GM18502 (cell line): ENCODE data around the gene PARM1.
"Not testable (repeated sequence)": the region's sequence is repeated elsewhere in the genome, so short reads cannot be mapped to it uniquely, and the experiment has no call there.

Source experiments
- ATAC-seq: cut with Tn5 transposase; IDR thresholded peaks from one replicate; pipeline ENCODE4 v1.9.1; 2021; ENCODE audit warnings: mild to moderate bottlenecking; ENCODE audit not compliant: unreplicated experiment, poor library complexity

The PARM1 gene

DNA sequence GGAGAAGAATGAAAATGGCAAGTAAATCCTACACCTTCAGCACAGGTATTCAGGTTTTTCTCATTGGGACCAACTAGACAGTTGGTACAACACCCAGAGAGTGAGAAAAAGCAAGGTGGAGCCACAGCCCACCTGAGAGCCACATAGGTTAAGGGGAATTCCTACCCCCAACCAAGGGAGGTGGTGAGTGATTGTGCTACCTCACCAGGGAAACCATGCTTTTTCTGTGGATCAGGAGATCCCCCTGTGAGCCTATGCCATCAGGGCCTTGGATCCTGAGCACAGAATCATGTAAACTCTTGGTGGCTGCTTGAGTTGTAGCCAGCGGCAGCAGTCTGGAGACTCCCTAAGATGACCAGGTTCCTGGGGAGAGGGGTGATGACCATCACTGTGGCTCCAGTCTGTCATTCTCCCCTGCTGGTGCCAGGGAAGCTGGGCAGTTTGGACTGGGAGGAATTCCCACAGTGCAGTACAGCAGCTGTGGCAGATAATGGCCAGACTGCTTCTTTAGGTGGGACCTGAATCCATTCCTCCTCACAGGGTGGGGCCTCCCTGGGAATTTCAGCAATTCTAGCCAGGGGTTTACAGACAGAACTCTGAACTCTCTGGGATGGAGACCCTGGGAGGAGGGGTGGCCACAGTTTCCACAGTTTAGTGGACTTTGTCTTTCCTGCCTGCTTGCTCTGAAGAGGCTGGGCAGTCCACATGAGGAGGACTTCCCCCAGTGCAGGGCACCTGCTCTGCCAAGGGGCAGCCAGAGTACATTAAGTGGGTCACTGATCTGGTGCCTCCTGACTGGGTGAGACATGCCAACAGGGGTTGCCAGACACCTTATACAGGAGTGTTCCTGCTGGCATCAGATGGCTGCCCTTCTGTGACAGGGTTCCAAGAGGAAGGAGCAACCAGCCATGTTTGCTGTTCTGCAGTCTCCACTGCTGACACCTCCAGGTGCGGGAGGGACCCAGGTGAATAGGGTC, 43.2 kb downstream of the PARM1 start:
- no peak for ATAC-seq

DNA sequence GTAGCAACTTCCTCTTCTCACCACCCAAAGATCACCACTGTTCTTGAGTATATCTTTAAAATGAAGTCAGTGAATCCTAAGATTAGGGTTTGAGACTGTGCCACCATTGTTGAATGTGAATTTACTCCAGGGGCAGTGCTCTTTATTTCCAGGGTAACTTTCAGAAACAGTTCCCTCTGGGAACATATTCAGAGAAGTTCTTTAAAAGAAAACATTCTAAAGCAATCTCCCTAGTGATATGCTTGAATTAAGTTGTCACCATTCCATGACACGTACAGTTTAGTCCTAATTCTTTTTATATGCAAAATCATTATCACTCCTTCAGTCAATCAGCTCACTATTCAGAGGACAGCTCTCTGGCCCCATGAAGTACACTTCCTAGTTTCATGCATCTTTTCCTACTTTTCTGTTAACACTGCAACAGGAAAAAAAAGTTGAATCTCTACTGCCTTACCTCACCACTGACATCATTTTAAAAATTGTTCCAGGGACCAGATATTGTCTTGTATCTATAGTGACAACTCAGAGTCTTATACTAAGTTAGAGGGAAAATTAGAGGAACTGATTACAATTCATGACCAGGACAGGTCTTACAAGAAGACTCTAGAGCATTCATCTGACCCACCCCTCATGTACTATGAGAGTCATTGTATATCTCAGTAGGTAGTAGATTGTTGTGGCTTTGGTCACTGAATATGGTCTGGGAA, 49.8 kb downstream of the PARM1 start:
- no peak for ATAC-seq

DNA sequence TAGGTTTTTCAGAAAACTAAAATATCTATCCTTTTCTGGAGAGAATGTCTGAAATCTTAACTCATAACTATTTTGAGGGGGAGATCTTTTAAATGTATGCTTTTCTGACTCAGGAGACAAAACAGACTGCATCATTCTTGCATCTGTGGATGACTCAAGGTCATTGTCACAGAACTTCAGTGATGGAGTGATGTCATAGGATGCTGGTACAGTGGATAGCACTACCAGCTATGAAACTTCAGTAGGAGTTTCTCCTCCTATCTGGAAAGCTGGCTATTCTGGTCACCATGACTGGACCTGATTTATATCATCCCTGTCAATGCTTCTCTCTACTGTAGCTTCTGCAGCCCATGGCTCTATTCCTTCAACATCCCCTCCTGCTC, 50.3 kb downstream of the PARM1 start:
- ATAC-seq = no peak

DNA sequence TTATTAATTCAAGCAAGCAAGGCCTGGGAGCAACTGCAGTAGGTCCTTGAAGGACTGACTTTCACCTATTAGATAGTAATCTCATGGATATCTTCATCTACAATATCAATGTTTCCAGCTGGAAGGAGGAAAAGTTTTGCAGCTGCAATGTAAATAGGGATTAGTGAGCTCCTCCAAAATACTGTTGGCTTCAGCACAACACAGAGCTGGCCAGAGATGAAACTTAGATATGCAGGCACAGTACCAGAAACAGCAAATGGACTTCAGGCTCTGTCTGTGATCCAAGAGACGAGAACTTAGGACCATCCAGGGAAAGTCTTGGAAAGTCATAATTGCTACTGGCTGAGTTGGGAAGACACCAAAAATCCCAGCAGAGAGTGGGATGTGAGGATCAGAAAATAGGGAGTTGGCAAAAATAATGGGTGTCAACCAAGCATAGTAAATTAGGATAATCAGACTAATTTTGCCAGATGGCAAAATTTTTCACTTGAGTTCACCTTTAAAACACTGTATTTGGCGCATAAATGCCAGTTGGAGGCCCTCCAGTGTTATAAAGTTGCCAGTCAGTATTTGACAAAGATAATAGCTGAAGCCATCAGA, 57.5 kb downstream of the PARM1 start:
- no peak for ATAC-seq

DNA sequence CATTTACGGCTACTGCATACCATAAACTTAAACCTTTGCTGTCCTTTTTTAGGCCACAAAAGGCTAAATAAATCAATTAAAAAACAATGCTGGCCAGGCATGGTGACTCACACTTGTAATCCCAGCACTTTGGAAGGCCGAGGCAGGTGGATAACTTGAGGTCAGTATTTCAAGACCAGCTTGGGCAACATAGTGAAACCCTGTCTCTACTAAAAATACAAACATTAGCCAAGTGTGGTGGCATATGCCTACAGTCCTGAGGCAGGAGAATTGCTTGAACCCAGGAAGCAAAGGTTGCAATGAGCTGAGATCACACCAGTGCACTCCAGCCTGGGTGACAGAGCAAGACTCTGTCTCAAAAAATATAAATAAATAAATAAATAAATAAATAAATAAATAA, 61.5 kb downstream of the PARM1 start:
- not testable (repeated sequence) for ATAC-seq

DNA sequence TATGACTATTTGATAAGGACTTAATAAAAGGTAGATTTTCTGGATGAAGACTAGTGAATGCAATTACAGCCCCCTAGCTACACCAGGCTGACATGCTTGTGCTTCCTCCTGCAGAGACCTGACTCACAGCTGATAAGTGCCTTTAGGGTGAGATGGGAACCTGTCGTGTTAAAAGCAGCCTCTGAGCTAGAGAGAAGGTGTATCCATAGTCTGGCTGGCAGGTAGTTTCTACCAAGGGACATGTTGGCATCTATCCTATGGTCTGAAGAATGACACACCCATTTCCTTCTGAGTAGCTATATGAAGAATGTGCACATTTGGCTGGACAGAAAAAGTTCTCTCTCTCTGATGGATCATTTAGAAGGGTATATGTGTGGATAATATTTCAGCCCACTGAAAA, 64.1 kb downstream of the PARM1 start:
- ATAC-seq = no peak

DNA sequence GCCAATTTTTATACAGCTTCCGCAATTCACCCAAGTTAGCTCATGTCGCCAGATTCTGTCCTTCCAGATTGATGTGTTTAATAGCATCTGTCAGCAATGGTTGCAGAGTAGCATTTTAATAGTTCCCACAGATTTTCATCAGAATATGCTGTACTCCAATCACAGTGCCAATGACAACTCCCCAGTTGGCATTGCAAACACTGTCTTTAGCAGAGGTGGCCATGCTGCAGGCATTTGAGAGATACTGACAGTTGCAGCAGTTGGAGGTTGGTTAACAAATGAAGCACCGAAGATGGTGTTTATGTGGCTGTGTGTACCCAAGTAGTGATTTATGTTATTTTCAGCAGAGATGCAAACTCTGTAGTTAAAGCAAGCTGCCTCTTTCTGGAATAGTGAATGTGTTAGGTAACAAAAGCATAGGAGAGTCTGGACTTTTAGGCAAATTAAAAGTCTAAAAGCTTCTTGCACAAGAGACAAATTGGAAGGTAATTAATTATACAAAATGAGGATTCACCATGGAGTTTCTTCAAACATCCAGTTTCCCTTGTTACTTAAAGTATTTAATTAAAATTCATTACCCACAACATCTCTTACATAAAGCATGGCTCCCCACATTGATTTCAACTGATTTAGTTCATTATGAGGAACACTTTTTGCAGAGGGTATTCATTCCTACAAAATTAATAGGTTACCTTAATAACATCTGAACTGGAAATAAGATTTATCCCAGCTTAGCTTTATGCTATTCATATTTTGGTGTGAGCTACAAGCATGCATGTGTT, 65.2 kb downstream of the PARM1 start:
- ATAC-seq = no peak

DNA sequence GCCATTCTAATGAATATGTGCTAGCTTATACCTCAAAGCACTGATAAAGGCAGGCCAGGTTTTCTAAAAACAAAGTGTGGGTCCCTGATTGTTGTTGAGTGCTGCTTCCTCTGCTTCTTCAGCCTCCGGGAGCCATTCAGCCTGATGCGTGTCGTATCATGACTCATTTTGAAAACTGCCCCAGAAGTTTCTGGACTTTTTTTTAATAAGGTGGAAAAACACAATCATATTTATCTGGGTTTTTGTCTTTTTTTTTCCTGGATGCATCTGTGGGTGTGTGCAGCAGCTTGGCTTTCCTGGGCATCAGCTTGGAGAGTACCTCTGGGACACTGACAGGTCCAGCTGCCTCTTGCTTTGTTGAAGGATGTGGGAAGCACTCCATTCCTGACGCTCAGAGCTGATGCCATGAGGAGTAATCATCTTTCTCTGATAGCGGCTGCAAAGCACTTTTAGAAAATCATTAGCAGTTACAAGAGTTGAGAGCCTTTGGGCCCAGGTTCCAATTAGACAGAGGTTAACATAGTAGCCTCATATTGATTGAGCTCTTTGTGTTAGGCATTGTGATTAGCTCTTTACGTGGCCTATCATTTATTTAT, 66.9 kb downstream of the PARM1 start:
- ATAC-seq = no peak

DNA sequence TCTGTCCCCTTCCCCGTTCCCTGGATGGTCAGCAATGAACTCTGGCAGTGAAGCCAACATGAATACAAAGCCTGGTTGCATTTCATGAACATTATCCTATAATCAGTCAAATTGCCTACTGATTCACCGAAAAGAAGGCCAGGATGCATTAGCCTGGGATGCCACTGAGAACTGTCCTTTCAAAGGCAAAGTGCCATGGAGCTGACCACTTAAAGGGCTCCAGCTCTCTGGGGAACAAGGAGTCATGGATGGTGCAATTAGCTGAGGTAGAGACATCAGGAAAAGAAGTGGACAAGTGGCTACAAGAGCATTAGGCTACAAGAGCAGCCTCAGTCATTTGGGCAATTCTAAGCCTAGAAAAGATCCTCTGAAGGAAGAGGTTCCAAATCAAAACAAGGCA, 69.0 kb downstream of the PARM1 start:
- no peak for ATAC-seq

DNA sequence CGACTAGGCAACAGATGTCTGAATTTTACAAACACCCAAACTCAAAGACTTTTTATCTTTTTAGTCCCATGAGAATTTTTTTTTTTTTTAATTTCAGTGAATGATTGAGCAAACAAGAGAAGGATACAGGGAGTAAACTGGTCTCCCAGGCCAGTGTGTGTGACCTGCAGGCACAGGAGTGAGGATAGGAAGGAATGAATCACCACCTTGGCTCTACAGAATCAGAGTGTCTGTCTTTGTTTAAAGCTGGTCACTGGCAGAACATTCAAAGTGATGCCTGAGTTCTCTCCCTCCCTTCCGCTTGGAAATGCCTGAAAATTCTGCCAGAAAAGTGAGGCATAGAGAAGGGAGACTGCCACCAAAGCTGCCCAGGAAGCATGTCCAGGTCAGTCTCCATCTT, 69.5 kb downstream of the PARM1 start:
- no peak for ATAC-seq

DNA sequence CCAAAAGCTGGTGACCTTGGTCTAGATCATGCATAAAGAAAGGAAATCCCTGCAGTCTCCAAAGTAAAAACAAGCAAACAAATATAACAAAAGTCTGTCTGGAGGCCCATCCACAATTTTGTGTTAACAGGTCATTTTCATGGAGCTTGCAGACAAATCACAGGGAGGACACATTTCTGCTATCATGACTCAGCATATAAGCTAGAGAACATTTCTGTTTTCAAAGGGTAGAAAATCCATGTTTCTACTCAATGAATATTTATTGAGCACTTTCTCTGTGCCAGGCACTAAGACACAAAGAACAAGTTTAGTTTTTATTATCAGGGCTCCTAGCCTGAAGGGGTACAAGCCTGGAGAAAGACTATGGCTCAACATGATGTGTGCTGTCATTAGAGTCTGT, 71.1 kb downstream of the PARM1 start:
- ATAC-seq = no peak

DNA sequence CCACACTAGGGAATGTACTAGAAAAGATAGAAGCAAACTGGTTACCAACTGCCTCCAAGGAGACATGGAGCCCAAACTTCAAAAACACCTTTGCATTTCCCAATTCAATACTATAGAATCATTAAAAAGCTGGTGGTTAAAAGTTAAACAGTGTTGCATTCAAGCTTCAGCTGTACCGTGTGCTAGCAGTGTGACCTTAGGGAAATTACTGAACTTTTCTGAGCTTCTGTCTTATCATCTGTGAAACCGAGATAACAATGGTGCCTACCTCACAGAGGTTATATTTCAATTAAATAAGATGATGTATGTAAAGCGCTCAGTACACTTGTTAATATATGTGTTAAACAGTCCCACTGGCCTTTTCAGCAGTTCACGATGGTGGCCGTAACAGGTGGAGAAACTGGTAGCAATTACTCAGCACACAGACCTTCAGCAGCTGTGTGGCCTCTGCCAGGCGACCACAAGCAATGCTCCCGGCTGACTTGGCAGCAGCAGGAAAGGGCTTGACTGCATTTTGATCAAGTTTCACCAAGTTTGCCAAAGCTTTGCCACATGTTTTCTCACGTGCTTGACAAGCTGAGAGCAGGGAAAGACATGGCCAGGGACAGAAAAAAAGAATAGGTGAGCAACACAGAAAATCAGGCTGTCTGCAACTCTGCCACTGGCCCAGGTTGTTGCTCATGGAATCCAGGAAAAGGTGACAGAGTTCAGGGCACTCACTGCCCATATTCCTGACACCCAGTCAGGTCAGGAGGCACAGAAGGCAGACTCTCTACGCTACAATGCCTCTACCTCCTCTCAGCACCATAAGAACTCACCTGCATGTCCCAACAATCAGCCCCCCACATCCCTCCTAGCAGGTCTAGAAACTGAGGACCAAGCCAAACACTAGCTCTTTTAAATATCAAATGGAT, 72.1 kb downstream of the PARM1 start:
- peak; percentile 86 for ATAC-seq

DNA sequence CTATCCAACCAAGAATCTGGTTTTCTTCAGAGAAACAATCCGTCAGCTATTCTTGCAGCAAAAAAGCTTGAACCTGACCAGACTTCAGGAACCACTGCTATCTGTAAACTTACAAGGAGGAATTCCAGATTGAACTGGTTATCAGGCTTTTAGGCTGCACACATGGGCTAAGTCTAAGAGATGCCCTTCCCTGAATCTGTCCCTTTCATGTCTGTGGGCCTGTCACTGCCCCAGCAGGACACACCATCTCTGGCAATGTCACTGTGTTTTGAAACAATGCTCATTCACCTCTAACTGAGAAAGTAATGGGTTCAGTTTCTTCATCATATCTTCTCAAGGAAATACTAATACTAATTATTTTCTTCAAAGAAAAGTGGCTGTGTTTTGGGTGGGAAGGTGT, 72.8 kb downstream of the PARM1 start:
- ATAC-seq = no peak

DNA sequence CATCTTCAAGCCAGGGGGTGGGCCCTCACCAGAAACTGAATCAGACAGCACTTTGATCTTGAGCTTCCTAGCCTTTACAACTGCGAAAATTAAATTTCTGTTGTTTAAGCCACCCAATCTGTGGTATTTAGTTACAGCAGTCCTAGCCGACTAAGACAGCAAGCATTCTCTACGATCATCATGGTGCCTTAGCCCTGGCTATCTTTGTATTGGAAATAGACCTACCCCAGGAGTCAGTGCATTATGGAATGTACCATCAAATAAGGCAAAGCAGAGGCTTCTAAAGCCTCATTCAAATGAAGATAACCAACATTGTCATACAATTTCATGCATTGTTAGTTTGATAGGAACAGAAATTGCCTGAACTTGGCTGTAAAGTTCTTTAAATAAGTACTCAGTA, 75.0 kb downstream of the PARM1 start:
- no peak for ATAC-seq

DNA sequence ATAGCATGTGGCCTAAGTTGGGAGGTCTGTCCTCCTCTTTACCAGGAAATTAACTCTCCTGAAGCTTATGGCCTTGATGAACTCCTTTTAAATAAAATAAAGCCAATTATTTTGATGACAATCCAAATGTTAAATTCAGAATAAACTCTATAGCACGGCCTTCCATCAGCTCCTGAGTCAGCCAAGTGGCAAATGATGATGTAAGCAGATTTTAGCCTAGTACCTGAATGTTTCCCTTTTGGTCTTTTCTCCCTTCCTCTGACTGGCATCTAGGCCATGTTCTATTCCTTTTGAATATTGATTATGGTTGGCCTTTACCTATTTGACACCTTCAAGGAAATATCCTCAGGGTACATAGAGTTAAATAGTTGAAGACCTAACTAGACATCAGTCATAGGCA, 76.2 kb downstream of the PARM1 start:
- ATAC-seq = no peak

DNA sequence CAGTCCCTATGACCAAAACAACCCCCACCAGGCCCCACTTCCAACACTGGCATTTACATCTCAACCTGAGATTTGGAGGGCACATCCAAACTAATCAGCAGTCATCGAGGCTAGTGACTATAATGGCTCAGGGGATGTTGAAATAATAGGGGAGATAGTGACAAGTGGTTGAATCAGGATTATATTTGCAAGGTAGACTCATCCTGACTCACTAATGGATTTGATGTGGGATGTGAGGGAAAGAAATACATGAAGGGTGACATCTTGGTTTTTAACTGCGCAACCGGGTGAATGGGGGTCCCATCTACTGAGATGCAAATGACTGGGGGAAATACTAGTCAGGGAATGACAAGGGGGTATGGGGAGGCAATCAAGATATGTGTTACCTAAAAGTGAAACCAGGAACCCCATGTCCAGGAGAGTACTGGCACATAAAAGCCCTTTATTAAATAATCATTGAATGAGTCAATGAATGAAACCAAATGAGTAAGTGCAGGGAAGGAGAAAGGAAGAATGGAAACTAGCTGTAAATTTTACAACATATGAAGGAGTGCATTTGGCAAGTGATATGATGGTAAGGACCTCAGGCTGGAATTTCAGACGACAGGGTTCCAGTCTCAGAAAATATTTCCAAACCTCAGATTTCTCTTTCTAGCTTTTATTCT, 78.3 kb downstream of the PARM1 start:
- no peak for ATAC-seq

DNA sequence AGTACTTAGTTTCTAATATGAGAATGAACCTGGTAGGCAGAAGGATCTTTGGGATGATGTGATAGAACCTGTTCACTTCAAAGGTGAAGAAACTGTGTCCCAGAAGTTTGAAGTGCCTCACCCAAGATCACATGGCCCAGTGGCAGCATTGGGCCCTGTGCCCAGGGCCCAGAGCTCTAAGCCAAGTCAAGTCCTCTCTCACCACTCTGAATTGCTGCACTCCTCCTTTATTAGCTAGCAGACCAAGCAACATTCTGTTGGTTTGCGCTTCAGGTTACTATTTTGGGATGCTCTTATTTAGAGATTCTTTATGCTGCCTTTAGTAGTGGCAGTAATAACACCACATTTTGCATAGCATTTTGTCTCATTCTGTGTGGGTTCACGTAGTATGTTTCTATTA, 82.7 kb downstream of the PARM1 start:
- no peak for ATAC-seq

DNA sequence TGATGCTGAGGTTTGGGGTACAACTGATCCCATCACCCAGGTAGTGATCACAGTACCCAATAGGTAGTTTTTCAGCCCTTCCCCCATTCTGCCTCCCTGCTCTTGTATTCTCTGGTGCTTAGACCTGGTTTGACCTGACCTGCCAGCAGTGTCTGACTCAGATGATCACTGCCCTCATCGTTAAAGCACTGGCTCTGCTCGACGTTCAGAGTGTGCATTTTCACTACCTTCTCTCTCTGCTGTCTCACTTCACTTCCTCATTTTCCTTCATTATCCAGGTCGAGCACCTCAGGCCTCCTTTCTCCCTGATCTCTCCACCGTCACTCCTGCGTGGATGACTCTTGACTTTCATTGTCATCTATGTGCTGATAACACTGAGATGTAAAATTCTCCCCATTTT, 83.6 kb downstream of the PARM1 start:
- no peak for ATAC-seq
